Measurements from ENCODE around the gene TEX14.

- TF ChIP-seq CTCF (IDR thresholded peaks at IDR 0.05; ENCODE audit: insufficient read depth, low read length, poor library complexity, severe bottlenecking) = no peak
- no peak for TF ChIP-seq EZH2phosphoT487 (conservative IDR thresholded peaks at IDR 0.05; ENCODE audit: low read length)
These were observed 164.5 kb downstream of the TEX14 start for GRCh38 chr17:58527306-58527705.

Measured in SU-DHL-6 (cell line).